ENCODE results near the gene TP53BP1.

The TP53BP1 gene

DNA sequence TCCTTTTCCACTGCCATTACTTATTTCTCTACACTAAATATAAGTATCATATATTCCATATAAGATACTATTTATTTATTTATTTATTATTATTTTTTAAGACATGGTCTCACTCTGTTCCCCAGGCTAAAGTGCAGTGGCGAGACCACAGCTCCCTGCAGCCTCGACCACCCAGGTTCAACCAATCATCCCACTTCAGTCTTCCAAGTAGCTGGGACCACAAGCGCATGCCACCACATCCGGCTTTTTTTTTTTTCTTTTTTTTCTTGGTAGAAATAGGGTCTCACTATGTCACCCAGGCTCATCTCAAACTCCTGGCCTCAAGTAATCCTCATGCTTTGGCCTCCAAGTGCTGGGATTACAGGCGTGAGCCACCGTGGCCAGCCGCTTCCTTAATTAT is 56.6 kb downstream of the TP53BP1 start:
- Histone ChIP-seq H3K9me2 (ENCODE audit: low read depth, low read length) (no peaks in the 10 kb centered on the region), H3K9ac (ENCODE audit: low read length) (no peak overlapping the region), H3K36me3 (ENCODE audit: insufficient read depth, low read length) (peaks cover 46% of the 10 kb centered on the region), H3K27ac (ENCODE audit: low read depth, low read length, poor library complexity, severe bottlenecking) (no peak overlapping the region), H3K9me3 (ENCODE audit: low read length) (no peaks in the 10 kb centered on the region), H2AFZ (ENCODE audit: low read length) (no peak overlapping the region), H3K4me2 (ENCODE audit: low read length) (no peak overlapping the region), H3K4me3 (ENCODE audit: low read depth, low read length, poor library complexity, severe bottlenecking) (no peak overlapping the region), H4K20me1 (ENCODE audit: insufficient read depth, low read length) (no peaks in the 10 kb centered on the region), H3K4me1 (ENCODE audit: insufficient read depth, low read length, severe bottlenecking) (peaks cover 5% of the 10 kb centered on the region), H3F3A (ENCODE audit: insufficient read depth, low read length) (peaks cover 3% of the 10 kb centered on the region; the same call in 1 of the 2 replicates), H3K27me3 (ENCODE audit: insufficient read depth, low read length) (no peaks in the 10 kb centered on the region), H3K79me2 (ENCODE audit: insufficient read depth, low read length) (no peaks in the 10 kb centered on the region)
- TF ChIP-seq EZH2 (IDR thresholded peaks at IDR 0.05; ENCODE audit: borderline replicate concordance, low read length), result no peak
- TF ChIP-seq, protein P1, sequence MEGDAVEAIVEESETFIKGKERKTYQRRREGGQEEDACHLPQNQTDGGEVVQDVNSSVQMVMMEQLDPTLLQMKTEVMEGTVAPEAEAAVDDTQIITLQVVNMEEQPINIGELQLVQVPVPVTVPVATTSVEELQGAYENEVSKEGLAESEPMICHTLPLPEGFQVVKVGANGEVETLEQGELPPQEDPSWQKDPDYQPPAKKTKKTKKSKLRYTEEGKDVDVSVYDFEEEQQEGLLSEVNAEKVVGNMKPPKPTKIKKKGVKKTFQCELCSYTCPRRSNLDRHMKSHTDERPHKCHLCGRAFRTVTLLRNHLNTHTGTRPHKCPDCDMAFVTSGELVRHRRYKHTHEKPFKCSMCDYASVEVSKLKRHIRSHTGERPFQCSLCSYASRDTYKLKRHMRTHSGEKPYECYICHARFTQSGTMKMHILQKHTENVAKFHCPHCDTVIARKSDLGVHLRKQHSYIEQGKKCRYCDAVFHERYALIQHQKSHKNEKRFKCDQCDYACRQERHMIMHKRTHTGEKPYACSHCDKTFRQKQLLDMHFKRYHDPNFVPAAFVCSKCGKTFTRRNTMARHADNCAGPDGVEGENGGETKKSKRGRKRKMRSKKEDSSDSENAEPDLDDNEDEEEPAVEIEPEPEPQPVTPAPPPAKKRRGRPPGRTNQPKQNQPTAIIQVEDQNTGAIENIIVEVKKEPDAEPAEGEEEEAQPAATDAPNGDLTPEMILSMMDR (IDR thresholded peaks at IDR 0.05; ENCODE audit: low read length), result no peak

DNA sequence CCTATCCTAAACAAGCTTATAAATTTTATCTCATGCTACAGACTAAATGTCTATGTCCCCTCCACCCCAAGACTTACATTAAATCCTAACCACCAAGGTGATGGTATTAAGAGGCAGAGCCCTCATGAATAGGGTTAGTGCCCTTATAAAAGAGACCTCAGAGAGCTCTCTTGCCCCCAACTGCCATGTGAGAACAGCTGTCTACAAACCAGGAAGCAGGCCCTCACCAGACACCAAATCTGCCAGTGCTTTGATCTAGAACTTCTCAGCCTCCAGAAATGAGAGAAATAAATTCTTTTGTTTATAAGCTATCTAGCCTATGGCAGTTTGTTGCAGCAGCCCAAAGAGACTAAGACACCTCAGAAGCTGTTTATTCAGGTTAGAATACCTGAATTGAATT is 58.5 kb downstream of the TP53BP1 start:
- H3K9me2 ChIP-seq (ENCODE audit: low read depth, low read length), result no peaks in the 10 kb centered on the region
- H3K36me3 ChIP-seq (ENCODE audit: insufficient read depth, low read length), result peaks cover 50% of the 10 kb centered on the region
- H3K27ac ChIP-seq (ENCODE audit: low read depth, low read length, poor library complexity, severe bottlenecking), result no peak overlapping the region
- peaks cover 3% of the 10 kb centered on the region; the same call in 1 of the 2 replicates for H3F3A ChIP-seq (ENCODE audit: insufficient read depth, low read length)
- no peak for TF ChIP-seq EZH2 (IDR thresholded peaks at IDR 0.05; ENCODE audit: borderline replicate concordance, low read length)
- TF ChIP-seq, protein P1 (IDR thresholded peaks at IDR 0.05; ENCODE audit: low read length), result no peak
- H2AFZ ChIP-seq (ENCODE audit: low read length), result no peak overlapping the region
- H3K9ac ChIP-seq (ENCODE audit: low read length), result no peak overlapping the region
- H3K9me3 ChIP-seq (ENCODE audit: low read length), result no peaks in the 10 kb centered on the region
- no peak overlapping the region for H3K4me2 ChIP-seq (ENCODE audit: low read length)
- H3K4me1 ChIP-seq (ENCODE audit: insufficient read depth, low read length, severe bottlenecking), result peaks cover 6% of the 10 kb centered on the region
- H3K4me3 ChIP-seq (ENCODE audit: low read depth, low read length, poor library complexity, severe bottlenecking), result no peak overlapping the region
- H3K27me3 ChIP-seq (ENCODE audit: insufficient read depth, low read length), result no peaks in the 10 kb centered on the region
- H4K20me1 ChIP-seq (ENCODE audit: insufficient read depth, low read length), result no peaks in the 10 kb centered on the region
- H3K79me2 ChIP-seq (ENCODE audit: insufficient read depth, low read length), result no peaks in the 10 kb centered on the region

DNA sequence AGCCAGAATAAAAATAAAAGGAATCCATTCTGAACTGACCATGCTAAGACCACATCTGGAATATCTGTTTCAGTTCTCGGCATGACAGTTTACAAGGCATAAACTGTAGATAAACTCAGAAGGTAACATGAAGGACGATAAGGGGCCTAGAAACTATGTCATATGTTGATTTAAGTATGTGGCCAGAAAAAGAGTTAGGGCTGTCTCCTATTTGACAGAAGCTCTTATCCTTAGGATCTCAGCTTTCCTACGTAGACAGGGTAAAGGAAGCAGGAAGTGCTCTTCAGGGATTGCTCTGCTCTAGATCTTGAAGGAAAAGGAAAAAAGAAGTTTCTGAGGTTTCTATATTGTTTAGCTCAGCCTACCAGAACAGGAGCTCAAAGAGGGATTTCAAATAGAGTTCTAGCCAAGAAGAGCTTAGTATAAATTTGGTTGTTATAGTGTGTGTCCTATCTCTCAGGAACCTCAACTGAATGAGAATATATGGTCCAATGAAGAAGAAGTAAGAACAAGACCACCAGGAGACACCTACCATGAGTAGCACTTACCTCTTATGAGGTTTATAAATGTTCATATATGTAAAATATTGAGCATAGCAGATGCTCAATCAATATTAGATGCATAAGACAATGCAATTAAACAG is 59.2 kb downstream of the TP53BP1 start:
- Histone ChIP-seq H3K9me2 (ENCODE audit: low read depth, low read length) (no peaks in the 10 kb centered on the region), H3F3A (ENCODE audit: insufficient read depth, low read length) (peaks cover 3% of the 10 kb centered on the region; the same call in 1 of the 2 replicates), H3K4me2 (ENCODE audit: low read length) (no peak overlapping the region), H3K4me1 (ENCODE audit: insufficient read depth, low read length, severe bottlenecking) (peaks cover 8% of the 10 kb centered on the region), H3K36me3 (ENCODE audit: insufficient read depth, low read length) (peaks cover 50% of the 10 kb centered on the region), H4K20me1 (ENCODE audit: insufficient read depth, low read length) (no peaks in the 10 kb centered on the region), H3K9ac (ENCODE audit: low read length) (no peak overlapping the region), H3K27me3 (ENCODE audit: insufficient read depth, low read length) (no peaks in the 10 kb centered on the region), H3K79me2 (ENCODE audit: insufficient read depth, low read length) (no peaks in the 10 kb centered on the region), H3K4me3 (ENCODE audit: low read depth, low read length, poor library complexity, severe bottlenecking) (no peak overlapping the region), H2AFZ (ENCODE audit: low read length) (no peak overlapping the region), H3K9me3 (ENCODE audit: low read length) (no peaks in the 10 kb centered on the region), H3K27ac (ENCODE audit: low read depth, low read length, poor library complexity, severe bottlenecking) (no peak overlapping the region)
- no peak for TF ChIP-seq EZH2 (IDR thresholded peaks at IDR 0.05; ENCODE audit: borderline replicate concordance, low read length)
- TF ChIP-seq, protein P1 (IDR thresholded peaks at IDR 0.05; ENCODE audit: low read length), result no peak

All from OCI-LY1 (cell line).